Suppressor macrophage (primary cell): ENCODE results near the gene SYP.

Experiments used
- DNase-seq, 4 experiments: peaks; one replicate each; pipeline ENCODE4 v3.0.0-alpha.2; 2020 to 2022

SYP gene

DNA sequence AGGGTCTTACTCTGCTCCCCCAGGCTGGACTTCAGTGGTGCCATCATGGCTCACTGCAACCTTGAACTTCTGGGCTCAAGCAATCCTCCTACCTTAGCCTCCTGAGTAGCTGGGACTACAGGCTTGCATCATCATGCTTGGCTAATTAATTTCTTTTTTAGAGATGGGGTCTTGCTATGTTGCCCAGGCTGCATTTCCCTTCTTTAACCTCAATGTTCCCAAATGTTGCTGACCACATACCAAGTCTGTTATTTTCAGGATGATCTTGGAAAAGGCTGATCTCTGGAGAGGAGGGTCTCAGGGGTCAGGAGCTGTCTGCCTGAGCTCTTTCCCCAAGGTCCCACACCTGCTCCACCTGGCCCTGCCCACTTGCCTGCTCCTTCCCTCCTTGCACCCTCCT is 20.1 kb upstream of the SYP start:
- DNase-seq, result no peak

DNA sequence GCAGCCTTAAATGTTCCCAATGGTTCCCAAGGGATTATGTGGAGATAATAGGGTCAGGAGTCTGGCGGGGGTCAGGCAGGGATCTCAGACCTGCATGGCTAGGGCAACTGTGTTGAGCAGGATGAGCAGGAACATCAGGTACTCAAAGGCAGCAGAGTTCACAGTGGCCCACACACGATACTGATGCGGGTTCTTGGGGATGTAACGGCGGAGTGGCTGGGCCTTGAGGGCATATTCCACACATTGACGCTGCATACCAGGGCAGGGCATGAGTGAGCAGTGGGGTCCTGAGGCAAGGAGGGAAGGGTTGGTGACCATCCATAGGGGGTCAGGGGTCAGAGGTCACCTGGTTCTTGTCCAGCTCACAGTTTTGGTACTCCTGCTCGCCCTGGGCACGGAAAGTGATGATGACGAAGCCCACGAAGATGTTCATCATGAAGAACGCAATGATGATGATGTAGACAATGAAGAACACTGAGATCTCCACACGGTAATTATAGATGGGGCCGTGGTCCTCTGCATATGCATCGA is 15.1 kb upstream of the SYP start:
- no peak for DNase-seq

DNA sequence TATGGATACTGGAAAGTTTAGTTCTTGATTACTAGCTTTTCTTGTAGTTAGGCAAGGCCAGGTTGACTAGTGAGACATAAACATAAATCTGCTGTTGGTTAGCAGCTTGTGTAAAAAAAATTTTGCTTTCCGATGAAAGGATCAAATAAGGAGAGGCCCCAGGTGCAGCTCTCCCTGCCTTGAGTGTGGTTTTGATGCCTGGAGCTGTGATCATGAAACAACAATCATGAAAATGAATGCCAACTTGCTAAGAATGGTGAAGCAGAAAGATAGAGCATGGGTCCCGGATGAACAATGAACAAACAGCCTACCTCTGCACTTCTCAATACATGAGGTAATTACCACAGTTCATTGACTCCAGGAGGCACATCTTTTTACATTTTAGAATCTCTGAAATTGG is 14.4 kb upstream of the SYP start:
- DNase-seq, result no peak

DNA sequence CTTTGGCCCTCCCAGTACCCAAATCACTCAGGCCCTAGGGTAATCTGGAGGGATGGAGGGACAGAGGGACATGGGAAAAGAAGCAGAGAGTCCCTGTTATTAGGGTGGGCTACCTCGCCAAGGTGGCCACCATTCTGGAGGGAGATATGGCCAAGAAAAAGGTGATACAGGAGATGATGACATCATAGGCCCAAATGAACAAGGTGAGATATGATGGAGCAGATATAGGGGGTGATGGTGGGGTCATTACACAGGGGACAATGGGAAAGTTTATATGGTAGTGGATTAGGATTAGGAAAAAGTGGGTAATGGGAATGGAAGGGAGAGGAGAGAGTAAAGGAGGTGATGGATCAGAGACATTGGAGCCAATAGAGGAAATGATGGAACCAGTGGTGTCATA is 12.9 kb upstream of the SYP start:
- no peak for DNase-seq

DNA sequence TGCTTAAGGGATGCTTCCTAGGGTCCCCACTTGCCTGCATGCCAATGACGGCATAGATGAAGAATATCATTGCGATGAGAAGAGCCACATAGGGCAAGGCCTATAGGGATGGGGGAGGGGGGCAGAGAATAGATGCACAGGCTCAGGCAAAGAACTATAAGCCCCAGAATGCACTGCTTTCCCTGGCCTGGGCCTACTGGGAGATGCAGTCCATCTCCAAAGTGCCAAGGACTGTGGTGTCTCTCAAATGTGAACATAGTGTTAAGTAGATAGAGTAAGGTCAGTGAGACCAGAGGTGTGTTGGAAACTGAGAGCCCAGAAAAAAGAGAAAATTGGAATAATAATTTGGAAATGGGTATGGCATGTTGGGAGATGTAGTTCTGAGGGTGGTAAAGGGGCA is 12.2 kb upstream of the SYP start:
- no peak for DNase-seq

DNA sequence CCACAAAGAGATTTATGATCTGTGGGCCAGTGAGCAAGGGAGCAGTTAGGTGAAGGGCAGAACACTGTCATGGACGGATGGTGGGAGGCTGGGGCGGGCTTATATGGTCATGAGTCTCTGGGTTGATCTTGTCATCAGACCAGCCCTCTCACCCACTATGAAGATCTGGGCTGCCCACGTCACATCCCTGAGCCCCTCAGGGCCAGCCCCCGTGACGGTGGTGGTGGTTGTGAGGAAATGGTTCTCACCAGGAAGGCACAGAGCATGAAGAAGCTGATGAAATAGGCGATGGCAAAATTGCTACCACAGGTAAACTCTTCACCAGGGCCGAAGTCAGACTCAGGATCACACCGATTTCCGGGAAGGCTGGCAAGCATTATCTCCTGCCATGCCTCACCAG is 11.1 kb upstream of the SYP start:
- no peak for DNase-seq

DNA sequence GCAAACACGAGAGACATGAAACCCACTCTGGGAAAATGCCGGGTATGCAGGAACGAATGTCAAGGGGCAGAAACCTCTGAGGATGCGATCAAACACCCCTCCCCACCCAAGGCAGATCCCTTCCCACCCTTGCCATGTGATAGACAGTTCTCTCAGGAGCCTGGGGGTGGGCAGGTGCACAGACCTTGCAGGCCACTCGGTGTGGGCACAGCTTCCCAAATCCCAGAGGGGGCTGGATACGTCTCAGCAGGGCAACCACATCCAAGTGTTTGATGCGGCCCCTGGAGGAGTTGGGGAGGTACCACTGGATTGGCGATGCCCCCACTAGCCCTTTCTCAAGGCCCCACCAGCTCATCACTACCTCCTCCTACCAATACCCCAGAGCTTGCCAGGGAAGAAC is 10.4 kb upstream of the SYP start:
- DNase-seq, result no peak

DNA sequence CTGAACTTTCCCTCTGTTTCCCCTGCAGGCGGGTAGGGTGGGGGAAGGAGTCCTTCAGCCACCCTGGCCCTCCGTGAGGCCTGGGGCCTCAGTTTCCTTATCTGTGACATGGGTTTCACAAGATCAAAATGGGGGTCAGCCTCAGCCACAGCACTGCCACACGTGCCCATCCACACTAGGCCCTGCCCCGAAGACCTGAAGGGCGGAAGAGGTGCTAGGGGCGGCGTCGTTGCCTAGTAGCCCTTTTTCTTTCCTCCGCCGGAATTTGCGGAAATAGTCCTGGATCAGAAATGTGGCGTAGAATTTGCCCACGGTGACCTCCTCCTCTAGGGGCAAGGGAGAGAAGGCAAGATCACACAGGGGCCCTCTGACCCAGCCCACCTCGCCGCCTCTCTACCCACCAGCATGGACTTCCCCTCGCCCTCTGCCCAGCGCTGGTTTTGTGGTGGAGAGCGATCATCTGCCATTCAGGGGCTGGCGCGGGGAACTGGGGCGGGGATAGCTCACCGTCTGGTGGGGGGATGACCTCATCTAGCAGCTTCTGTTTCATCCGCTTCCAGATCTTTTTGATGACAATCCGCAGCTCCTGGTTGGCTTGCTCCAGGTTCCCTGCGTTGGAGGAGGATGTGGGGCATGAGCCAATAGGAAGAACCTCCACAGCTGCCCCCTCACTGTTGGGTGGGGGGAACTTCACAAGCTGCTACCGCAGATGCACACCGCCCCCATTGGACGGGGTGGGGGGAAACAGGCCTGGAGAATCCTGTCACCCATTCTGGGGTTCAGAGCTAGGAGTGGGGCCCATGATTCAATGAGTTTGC is 9.7 kb upstream of the SYP start:
- peak; percentile 40 to 67 (median 54) for DNase-seq

DNA sequence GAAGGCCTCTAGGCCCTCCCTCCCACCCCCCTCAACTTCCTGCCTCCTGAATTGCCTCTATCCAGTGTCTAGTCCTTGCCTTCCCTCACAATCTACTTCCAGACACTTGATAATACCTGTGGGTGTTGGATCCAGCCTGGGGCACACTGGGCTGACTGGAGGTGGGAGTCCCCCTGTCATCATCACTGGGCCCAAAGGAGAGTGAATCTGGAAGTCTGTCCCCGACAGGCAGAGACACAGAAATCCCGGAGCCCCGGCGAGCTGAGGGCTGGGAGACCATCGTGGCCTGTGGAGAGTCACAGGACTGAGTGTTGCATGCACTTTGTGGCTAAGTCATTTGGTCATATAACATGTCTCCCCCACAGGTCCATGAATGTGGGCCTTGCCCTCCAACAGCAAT is 8.4 kb upstream of the SYP start:
- DNase-seq, result no peak

DNA sequence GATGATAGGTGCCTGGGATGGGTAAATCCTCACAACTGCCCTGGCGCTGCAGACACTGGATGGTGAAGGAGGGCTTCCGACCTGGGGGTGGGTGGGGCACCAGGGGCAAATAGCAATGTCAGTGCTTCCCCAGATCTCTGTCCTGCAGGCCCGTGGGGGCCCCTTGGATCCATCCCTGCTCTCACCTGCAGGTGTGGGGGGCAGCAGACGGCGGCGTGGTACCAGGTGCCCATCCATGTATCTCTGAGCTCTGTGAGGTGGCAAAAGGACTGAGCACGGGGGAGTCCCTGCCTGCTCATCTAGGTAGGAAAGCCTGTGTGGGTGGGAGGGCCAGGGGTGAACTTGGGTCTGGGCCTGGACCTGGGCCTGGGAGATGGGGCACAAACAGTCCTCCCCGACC is 6.5 kb upstream of the SYP start:
- DNase-seq, result no peak

DNA sequence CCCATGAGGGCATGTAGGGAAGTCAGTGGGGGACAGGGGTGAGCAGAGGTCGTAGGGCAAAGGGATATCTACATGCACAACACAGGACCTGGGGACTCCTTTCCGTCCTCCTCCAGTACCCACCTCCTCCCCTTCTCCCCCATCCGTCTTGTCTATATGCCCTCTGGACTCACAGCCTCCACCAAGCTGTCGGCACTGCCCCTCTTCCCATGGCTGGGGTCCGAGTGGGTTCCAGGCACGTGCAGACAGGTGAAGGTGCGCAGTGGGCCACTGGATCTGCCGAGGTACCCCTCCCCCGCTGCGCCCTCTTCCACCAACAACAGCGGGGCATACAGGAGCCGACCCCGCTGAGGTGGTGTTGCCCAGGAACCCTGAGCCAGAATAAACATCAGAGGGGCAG is 5.5 kb upstream of the SYP start:
- DNase-seq, result no peak

DNA sequence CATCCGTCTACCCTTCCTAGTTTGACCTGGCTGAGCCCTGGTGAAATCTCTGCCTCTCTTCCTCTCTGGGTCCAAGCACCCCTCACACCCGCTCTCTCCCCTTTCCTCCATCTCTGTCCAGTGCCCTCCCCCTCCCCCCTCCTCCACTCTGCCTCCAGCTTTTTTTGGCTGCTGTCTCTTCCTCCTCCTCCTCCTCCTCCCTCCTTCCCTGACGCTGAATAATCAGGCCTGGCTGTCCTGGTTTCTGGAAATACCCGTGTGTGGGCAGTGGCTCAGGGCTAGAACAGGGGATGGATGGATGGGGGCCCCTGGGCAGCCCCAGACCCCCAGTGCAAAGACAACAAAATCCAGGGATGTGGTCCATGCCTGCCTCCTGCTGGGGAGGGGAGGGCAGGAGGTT is 4.7 kb upstream of the SYP start:
- DNase-seq, result no peak

DNA sequence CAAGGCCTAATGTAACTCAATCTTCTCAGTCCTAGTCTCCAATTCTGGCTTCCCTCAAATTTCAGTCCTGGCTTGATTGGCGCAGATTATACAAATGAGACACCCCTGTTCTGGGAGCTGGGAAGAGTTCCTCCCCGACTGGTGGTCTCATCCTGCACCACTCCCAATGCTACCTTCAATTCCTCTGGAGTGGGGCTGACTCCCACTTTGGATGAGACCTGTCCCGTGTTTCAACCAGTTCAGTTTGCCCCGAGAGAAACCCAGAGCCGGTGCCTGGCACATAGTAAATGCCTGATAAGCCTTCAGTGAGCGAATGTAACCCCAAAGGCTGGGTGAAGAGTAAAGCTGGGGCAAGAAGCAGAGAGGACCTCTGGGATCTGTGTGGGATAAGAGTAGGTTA is 4.0 kb upstream of the SYP start:
- DNase-seq, result no peak

DNA sequence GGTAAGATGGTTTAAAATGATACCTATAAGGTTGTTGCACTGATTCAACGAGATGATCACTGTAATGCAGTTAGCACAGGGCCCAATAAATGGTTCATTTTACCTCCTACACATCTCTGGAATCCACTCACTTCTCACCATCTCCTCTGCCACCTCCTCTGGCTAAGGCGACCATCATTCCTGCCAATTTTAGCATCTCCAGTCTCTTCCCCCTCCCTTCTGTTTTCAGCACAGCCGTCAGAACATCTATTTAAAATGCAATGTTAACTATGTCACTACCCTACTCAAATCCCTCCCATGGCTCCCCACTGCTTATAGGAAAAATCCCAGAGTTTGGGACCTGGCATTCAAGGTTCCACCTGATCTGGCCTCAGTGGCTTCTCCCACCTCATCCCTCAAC is 3.5 kb upstream of the SYP start:
- no peak for DNase-seq

DNA sequence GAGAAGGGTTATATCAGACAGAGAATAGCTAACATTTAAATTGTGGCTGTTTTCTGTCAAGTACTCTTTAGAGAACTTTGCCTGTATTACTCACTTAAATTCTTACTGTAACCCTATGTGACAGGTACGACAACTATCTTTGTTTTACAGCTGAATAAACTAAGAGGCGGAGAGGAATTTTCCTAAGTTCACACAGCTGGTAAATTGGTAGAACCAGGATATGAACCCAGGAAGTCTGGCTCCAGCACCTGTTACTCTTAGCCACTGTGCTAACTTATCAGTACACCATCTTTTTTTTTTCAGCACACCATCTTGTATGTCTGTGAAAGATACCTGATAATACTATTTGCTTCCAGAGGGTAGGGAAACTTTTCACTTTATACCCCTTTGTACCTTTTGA is 2.0 kb upstream of the SYP start:
- DNase-seq, result no peak

DNA sequence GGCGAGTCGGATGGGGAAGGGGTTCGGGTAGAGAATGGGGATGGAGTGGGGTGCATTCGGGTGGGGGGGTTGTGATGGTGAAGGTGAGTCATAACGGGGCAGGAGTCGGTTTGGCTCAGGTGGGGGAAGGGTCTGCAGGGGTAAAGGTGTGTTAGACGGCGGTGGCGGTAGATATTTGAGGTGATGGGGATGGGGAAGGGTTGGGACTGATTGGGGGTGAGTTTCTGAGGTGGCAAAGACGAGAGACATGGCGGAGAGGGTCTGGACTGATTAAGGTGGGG is 738 bp downstream of the SYP start:
- DNase-seq, result no peak

DNA sequence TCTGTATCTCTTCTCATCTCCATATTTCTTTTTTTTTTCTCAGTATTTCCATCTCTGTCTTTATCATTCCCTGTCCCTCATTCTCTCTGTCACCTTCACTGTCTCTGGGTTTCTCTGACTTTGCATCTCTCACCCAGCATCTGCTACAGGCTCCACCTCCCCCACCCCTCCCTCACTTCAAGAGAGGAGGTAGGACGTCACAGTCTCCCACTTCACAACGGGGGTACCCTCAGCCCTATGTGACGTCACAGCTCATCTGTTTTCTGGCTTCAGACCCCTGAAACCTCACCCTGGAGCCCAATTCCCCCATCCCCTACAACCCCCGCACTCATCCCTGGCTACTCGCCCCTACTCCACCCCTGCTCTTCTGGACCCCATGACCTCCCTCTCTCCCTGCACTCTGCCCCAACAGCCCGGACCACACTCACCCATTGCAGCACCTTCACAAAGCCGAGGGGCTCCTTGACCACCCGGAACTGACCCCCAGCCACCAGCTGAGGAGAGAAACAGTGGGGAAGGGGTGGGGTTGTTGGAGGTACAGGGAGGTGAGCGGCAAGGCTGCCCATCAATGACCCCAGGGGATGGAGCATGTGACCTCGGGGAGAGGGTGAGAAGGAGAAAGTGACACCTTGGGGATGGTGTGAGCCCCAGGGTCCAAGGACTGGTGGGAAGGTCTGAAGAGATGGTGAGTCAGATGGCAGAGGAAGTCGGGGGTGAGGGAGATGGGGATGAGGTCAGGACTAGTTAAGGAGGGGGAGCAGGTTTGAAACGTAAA is 1.3 kb downstream of the SYP start:
- no peak for DNase-seq

DNA sequence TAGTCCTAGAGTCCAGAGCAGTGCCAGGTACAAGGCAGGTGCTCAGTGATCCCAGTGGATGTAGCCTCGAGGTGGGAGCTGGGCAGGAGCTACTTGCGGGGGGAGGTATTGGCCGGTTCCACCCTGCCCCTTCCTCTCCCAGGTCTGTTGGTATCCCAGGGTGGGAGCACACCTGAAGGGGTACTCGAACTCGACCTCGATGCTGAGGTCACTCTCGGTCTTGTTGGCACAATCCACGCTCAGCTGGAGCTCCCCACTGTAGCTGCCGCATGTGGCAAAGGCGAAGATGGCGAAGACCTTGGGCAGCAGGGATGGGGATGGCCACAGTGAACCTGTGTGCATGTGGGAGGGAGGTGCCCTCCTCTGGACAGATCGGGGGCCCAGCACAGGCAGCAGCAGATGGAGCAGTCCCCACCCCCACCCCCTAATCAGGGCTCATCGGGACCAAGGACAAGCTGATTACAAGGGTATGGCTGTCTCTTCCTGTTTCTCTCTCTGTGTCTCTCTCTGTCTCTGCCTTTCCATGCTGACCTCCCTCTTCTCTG is 2.4 kb downstream of the SYP start:
- DNase-seq, result no peak

DNA sequence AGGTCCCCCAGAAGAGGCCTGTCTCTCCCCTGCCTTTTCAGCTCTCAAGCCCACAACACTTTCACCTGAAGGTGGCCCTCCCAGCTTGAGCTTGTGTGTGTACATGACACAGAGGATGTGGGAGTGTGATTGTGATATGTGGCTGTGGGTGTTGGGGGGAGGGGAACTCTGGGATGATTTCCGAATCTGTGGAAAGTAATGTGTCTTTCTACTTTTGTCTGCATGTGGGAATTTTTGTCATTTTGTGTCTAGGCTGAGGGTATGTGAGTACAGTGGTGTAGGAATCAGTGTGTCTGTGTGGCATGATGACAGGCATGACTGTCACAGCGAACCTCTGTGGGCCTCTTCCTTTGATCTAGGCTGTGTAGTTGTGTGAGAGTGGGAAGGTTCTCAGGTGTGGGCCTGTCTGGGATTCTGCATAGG is 6.4 kb downstream of the SYP start:
- DNase-seq, result no peak

DNA sequence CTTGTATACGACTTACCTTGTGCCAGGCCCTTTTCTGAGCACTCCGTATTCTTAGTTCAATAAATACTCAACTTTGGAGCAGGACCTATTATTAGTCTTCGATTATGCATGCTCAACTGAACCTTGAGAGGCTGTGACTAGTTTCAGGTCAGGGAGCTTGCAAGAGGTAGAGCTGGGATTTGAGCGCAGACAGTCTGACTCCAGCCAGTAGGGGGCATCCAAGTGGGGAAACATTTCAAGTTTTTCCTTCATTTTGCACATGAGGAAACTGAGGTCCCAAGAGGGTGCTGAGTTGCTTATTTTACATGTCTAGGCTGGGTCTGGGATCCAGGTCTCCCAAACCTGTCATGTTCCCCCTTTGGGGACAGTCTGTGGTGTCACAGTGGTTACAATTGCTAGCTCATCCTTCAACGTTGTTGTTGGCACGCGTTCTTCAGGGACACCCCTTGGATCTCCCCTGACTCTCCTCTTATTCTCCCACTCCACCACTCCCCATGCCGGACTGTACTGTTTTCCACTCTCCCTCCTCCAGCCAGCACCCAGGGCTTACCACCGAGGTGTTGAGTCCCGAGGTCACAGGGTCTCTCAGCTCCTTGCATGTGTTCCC is 7.2 kb downstream of the SYP start:
- DNase-seq, result peak in 3 of 4 experiments; percentile 34 to 59 (median 54)

DNA sequence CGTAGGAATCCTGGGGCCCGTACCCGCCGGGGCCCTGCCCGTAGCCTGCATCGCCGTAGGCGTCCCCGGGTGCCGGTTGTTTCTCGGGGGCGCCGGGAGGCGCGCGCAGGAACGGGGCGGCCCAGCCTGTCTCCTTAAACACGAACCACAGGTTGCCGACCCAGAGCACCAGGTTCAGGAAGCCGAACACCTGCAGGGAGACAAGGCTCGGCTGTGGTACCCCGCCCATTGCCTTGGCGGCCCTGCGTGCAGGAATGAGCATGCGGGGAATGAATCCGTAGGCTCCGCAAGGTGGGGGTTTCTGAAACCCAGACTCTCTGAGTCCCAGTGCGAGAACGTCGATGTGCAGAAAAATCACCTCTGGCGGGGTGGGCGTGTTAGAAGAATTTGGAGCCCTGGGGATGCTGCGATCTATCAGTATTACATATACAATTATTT is 8.4 kb downstream of the SYP start:
- DNase-seq, result no peak

DNA sequence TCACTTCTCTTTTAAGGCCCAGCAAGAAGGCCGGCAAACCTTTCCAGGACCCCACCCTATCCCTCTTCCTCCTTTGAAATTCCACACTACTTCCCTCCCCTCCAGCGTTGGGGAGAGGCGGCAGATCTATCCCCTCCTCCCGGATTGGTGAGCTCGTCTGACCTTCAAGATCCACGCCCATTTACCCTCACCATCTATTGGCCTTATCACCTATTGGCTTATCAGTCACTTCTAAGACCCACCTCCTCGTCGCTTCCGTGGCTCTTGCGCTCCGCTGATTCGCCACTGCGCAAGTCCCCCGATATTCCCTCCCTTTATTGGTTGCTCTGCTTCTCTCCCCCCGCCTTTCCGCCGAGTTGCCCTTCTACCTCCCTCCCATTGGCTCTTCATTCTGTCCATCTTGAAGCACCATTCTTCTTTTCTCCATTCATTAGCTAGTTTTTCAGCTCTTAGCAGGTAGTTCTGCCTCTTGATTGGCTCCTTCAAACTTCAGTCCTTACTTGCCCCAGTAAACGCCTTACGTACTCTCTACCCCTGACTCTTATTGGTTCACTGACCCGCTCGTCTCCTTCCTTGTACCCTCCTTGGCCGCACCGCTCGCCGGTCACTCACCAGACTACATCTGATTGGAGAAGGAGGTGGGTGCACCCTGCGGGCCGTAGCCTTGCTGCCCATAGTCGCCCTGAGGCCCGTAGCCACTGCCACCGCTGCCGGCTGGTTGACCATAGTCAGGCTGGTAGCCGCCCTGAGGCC is 9.0 kb downstream of the SYP start:
- peak; percentile 91 to 98 (median 94) for DNase-seq

DNA sequence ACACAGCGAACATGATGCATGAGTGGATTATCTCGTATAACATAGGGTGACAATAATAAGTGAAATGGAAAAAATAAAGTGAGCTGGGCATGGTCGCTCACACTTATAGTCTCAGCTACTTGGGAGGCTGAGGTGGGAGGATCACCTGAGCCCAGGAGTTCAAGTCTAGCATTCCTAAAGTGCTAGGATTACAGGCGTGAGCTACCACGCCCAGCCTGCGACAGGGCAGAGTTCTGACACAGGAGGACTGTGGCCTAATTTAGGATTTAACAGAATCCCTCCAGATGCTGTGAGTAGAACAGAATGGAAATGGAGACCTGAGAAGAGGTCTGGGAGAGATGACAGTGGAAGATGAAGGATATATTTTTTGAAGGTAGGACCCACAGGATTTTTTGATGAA is 10.4 kb downstream of the SYP start:
- DNase-seq, result no peak
